Pancreas (tissue), 10 donors: Measurements from ENCODE around the gene DNM2. TPM values are rescaled to one million over a fixed set of nuclear protein-coding genes. Genes with fewer than 3 reads are reported as not detected.
A peak's percentile ranks its signal among the peaks of the same experiment; 100 is the strongest.
"Not testable (repeated sequence)": the region's sequence is repeated elsewhere in the genome, so short reads cannot be mapped to it uniquely, and the experiment has no call there.

Experiments
- ATAC-seq, 4 donors: fragments of 200-7000 bp; cut with Tn5 transposase; one replicate each; pipeline versions ENCODE4 v1.8.0 to v1.9.1; 2020; ENCODE audit warnings: mild to moderate bottlenecking in 4 of 4, moderate library complexity in 4 of 4
- DNase-seq, 6 donors: peaks; one replicate each; pipeline ENCODE4 v3.0.0-alpha.2; 2020
- FAIRE-seq: peaks from 2 replicates; lab custom pipeline; 2012; peaks lifted over from hg19 to GRCh38; lab: Jason Lieb, UNC
- H3K27ac ChIP-seq, 4 donors: fragments of 200-600 bp; sonication (generic); 1 replicate in 3 of 4; 2 replicates in 1 of 4; pipeline versions ENCODE4 v1.5.0 to v1.8.0; 2020
- H3K27me3 ChIP-seq, 4 donors: fragments of 200-600 bp; one replicate each; pipeline ENCODE4 v1.8.0; 2021
- H3K36me3 ChIP-seq, 3 donors: fragments of 200-600 bp; sonication (generic) in 1 of 3; one replicate each; pipeline versions ENCODE4 v1.5.0 to v1.8.0; 2020 to 2021
- H3K4me1 ChIP-seq, 3 donors: fragments of 200-600 bp; one replicate each; pipeline ENCODE4 v1.8.0; 2021
- H3K4me3 ChIP-seq, 4 donors: fragments of 200-600 bp; sonication (generic) in 2 of 4; one replicate each; pipeline versions ENCODE4 v1.5.0 to v1.8.0; 2020 to 2021
- H3K9me3 ChIP-seq, 4 donors: fragments of 200-600 bp; one replicate each; pipeline ENCODE4 v1.8.0; 2021
- CTCF ChIP-seq, 4 donors: fragments of 200-600 bp; sonication (generic) in 3 of 4; IDR thresholded peaks; one replicate each; pipeline versions ENCODE4 v1.5.0 to v1.8.0; 2021; ENCODE audit warnings: antibody characterized with exemption in 4 of 4
- WGBS, 2 donors: extraction: QIAGEN DNeasy Blood & Tissue Kit; methylation state at CpG; one replicate each; pipeline ENCODE4 v1.1.7; 2013; 5-methylcytosine and 5-hydroxymethylcytosine counted together
- intact Hi-C, 3 donors: fragments of 100-400 bp; cut with DNase I; formaldehyde crosslinking; loops; one replicate each; pipeline versions ENCODE4 v1.11.1 to v1.14.2; 2022
- polyA plus RNA-seq, 2 donors: library from polyadenylated mRNA; stranded (reverse); fragments of 200-250 nt; gene quantifications; one replicate each; pipeline ENCODE4 v1.2.3, GENCODE V29; 2013
- total RNA-seq, 6 donors: library from RNA; stranded (reverse); fragmentation: NEBNext Ultra II Directional in 4 of 6; extraction: Animal tissue kit (Norgen Biotek cat#: 25700) in 4 of 6; gene quantifications; one replicate each; pipeline versions ENCODE4 v1.2.1 to v1.2.4, GENCODE V29; 2021 to 2023
- donor health status: healthy with polysubstance abuse.
- donor health status: DM: no; HTN: no; CAD: no; lungs with moderate emphysema.
- donor health status: DM: no; HTN: no; CAD: no.
- donor health status: control.
- donor health status: control.
- donor health status: Bipolar disorder and iron deficiency.
- donor health status: DM: yes; HTN: yes; CAD: no.
- donor health status: DM: no; HTN: no; CAD: no.
- donor health status: DM: no; HTN: no; CAD: no.
- donor health status: DM: yes; HTN: yes; CAD: no.

DNM2 gene
- total RNA-seq = 10 to 100 TPM; 52.5 to 94.8 (median 87.9) TPM
- 100 to 1,000 TPM in 1 of 2 donors, 10 to 100 TPM in 1; 88.6 to 115 TPM for polyA plus RNA-seq

- peak; percentile 48 to 74 (median 64) for TF ChIP-seq CTCF (IDR thresholded peaks at IDR 0.05)
- Histone ChIP-seq H3K4me3 (peak within 1 kb of the TSS; percentile 68 to 100 (median 88)), H3K9me3 (no peaks in the 10 kb centered on the region), H3K36me3 (no peaks in the 10 kb centered on the region), H3K4me1 (peaks cover 0 to 15% (median 8%) of the 10 kb centered on the region in 3 donors), H3K27me3 (no peaks in the 10 kb centered on the region), H3K27ac (peak within 1 kb of the TSS; percentile 81 to 90 (median 88))
- intact Hi-C loops = loop anchor here in 2 of 3 donors (10.0 kb wide), 3 partner anchors 67 to 147 kb away; partner anchors contain the start of gene TMED1 (in 1 of the 2)
- DNase-seq (peak; percentile 97 to 100 (median 98)), FAIRE-seq (peak; percentile 99), ATAC-seq (peak; percentile 86 to 92 (median 88))
- 0% methylated on average over 57 of the region's 57 CpGs for WGBS, 2 donors
These were observed at the start of gene DNM2 for GRCh38 chr19:10717356-10718204. TSS of gene DNM2 (plus strand) at chr19:10718079. CDS start at chr19:10718243, 164 bp downstream.

GRCh38 chr19:10669246-10669645, 48.6 kb upstream of the DNM2 start:
- no peak for TF ChIP-seq CTCF (IDR thresholded peaks at IDR 0.05)
- intact Hi-C loops = no loop called here
- FAIRE-seq = no peak
- Histone ChIP-seq H3K36me3 (peaks cover 0 to 16% (median 10%) of the 10 kb centered on the region in 3 donors), H3K27ac (no peak overlapping the region), H3K4me3 (no peak overlapping the region), H3K9me3 (no peaks in the 10 kb centered on the region), H3K27me3 (no peaks in the 10 kb centered on the region), H3K4me1 (no peaks in the 10 kb centered on the region)
- 63 to 69% methylated on average over 6 of the region's 6 CpGs for WGBS, 2 donors
- no peak for DNase-seq
- no peak for ATAC-seq

- Histone ChIP-seq H3K4me1 (no peaks in the 10 kb centered on the region), H3K4me3 (no peak overlapping the region), H3K9me3 (no peaks in the 10 kb centered on the region), H3K27me3 (no peaks in the 10 kb centered on the region), H3K36me3 (peaks cover 0 to 16% (median 10%) of the 10 kb centered on the region in 3 donors), H3K27ac (no peak overlapping the region)
- ATAC-seq (no peak), DNase-seq (no peak), FAIRE-seq (no peak)
- whole genome bisulfite sequencing, 2 donors = 67 to 74% methylated on average over 1 of the region's 1 CpG
- intact Hi-C loops = no loop called here
- no peak for TF ChIP-seq CTCF (IDR thresholded peaks at IDR 0.05)
These were observed 47.7 kb upstream of the DNM2 start for GRCh38 chr19:10670182-10670581.

- H3K4me1 ChIP-seq = no peaks in the 10 kb centered on the region
- no peak overlapping the region for H3K27ac ChIP-seq
- no peak for TF ChIP-seq CTCF (IDR thresholded peaks at IDR 0.05)
- 82 to 84% methylated on average over 24 of the region's 24 CpGs for WGBS, 2 donors
- H3K27me3 ChIP-seq = no peaks in the 10 kb centered on the region
- intact Hi-C loops = no loop called here
- ATAC-seq = no peak
- no peak for FAIRE-seq
- H3K36me3 ChIP-seq = peaks cover 0 to 22% (median 10%) of the 10 kb centered on the region in 3 donors
- no peaks in the 10 kb centered on the region for H3K9me3 ChIP-seq
- DNase-seq = no peak
- no peak overlapping the region for H3K4me3 ChIP-seq
These were observed 46.7 kb upstream of the DNM2 start for GRCh38 chr19:10670876-10671804.

GRCh38 chr19:10671922-10672321, 46.0 kb upstream of the DNM2 start:
- intact Hi-C loops, H3K4me3 ChIP-seq, FAIRE-seq, ATAC-seq, H3K9me3 ChIP-seq, H3K27ac ChIP-seq, H3K4me1 ChIP-seq, H3K27me3 ChIP-seq, DNase-seq: not testable (repeated sequence)
- 93 to 96% methylated on average over 3 of the region's 3 CpGs for WGBS, 2 donors
- H3K36me3 ChIP-seq = peaks cover 0 to 23% (median 10%) of the 10 kb centered on the region in 3 donors

- FAIRE-seq, ATAC-seq, H3K27me3 ChIP-seq, H3K9me3 ChIP-seq, H3K27ac ChIP-seq, DNase-seq, H3K4me3 ChIP-seq, H3K4me1 ChIP-seq, intact Hi-C loops: not testable (repeated sequence)
- WGBS, 2 donors = 84 to 88% methylated on average over 8 of the region's 8 CpGs
- H3K36me3 ChIP-seq = peaks cover 0 to 56% (median 41%) of the 10 kb centered on the region in 3 donors
These were observed 42.7 kb upstream of the DNM2 start for GRCh38 chr19:10675214-10675613.
